Skeletal muscle tissue (tissue), 4 donors: ENCODE measurements around the gene ADAT2. TPM values are rescaled to one million over a fixed set of nuclear protein-coding genes. Genes with fewer than 3 reads are reported as not detected.
"Not testable (repeated sequence)": the region's sequence is repeated elsewhere in the genome, so short reads cannot be mapped to it uniquely, and the experiment has no call there.

Experiments used
- H3K27ac ChIP-seq: one replicate; pipeline ENCODE4 v1.7.0; 2013; ENCODE audit warnings: mild to moderate bottlenecking, low read depth, low read length, inconsistent platforms
- H3K27me3 ChIP-seq, 3 donors: one replicate each; pipeline ENCODE4 v1.7.0; 2013; ENCODE audit warnings: low read length in 3 of 3; ENCODE audit not compliant: control insufficient read depth in 3 of 3, insufficient read depth in 3 of 3
- H3K36me3 ChIP-seq, 3 donors: one replicate each; pipeline ENCODE4 v1.7.0; 2013; ENCODE audit warnings: low read length in 3 of 3; ENCODE audit not compliant: control insufficient read depth in 3 of 3, insufficient read depth in 3 of 3
- H3K4me1 ChIP-seq, 3 donors: one replicate each; pipeline ENCODE4 v1.7.0; 2013; ENCODE audit warnings: low read length in 3 of 3, mild to moderate bottlenecking in 3 of 3; ENCODE audit not compliant: control insufficient read depth in 3 of 3, insufficient read depth in 3 of 3
- H3K4me3 ChIP-seq, 3 donors: one replicate each; pipeline ENCODE4 v1.7.0; 2013; ENCODE audit warnings: low read length in 3 of 3
- H3K9ac ChIP-seq, 3 donors: one replicate each; pipeline ENCODE4 v1.7.0; 2013; ENCODE audit warnings: low read length in 3 of 3, mild to moderate bottlenecking in 3 of 3, moderate library complexity in 2 of 3, low read depth in 1 of 3
- H3K9me3 ChIP-seq, 3 donors: one replicate each; pipeline ENCODE4 v1.7.0; 2013; ENCODE audit warnings: low read length in 3 of 3; ENCODE audit not compliant: control insufficient read depth in 3 of 3
- total RNA-seq: library from RNA; depleted of rRNA; stranded (reverse); fragments of >200 nt; gene quantifications from one replicate; pipeline ENCODE4 v1.2.3, GENCODE V29; 2014
- donor health status: Osteomylitis.

The ADAT2 gene
- total RNA-seq, 1 donor from 2014 or later, result 5.7 TPM

DNA sequence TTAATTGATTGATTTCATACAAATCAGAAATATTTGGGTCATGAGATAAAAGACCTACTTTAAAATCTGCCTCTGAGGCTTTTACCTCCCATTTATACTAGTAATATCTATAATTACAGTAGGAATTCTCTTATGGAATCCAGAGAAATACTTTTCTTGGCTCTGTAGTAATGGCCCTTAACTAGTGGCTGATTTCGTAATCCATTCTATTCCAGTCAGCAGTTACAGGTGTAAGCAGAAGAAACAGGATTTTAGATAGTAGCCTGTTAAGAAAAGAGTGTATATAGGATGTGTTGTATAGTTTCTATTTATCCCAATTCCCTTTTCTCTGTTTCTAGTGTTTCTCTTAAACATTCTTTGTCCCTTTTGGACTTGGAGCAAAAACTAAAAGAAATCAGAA is 21.3 kb upstream of the ADAT2 start:
- Histone ChIP-seq H3K9me3 (no peaks in the 10 kb centered on the region), H3K27ac (no peak overlapping the region), H3K9ac (no peak overlapping the region), H3K4me3 (no peak overlapping the region), H3K27me3 (no peaks in the 10 kb centered on the region), H3K4me1 (no peaks in the 10 kb centered on the region), H3K36me3 (peaks cover 0 to 24% (median 13%) of the 10 kb centered on the region in 3 donors)

DNA sequence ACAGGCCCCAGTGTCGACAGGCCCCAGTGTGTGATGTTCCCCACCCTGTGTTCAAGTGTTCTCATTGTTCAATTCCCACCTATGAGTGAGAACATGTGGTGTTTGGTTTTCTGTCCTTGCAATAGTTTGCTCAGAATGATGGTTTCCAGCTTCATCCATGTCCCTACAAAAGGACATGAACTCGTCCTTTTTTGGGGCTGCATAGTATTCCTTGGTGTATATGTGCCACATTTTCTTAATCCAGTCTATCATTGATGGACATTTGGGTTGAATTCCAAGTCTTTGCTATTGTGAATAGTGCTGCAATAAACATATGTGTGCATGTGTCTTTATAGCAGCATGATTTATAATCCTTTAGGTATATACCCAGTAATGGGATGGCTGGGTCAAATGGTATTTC is 18.3 kb upstream of the ADAT2 start:
- H3K9me3 ChIP-seq, H3K4me3 ChIP-seq, H3K27ac ChIP-seq, H3K4me1 ChIP-seq, H3K27me3 ChIP-seq, H3K9ac ChIP-seq: not testable (repeated sequence)
- H3K36me3 ChIP-seq, result peaks cover 0 to 10% (median 10%) of the 10 kb centered on the region in 3 donors

DNA sequence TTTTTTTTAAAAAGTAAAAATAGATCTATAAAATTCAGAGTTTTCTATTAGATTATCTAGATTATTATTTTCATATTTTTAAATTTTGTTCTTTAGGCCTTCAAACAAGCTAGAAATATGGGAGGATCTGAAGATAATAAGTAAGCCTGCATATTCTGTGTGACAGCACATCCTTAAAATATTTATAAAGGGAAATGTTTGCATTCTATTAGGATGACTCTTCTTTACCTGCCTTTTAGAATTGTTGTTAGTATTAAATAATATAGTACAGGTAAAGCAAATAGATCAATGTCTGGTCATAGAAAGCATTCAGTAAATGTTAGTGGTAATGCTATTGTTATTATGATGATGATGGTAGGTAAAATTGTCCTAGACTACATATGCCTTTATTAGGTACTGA is 17.5 kb upstream of the ADAT2 start:
- peaks cover 0 to 17% (median 8%) of the 10 kb centered on the region in 3 donors for H3K36me3 ChIP-seq
- no peak overlapping the region for H3K9ac ChIP-seq

DNA sequence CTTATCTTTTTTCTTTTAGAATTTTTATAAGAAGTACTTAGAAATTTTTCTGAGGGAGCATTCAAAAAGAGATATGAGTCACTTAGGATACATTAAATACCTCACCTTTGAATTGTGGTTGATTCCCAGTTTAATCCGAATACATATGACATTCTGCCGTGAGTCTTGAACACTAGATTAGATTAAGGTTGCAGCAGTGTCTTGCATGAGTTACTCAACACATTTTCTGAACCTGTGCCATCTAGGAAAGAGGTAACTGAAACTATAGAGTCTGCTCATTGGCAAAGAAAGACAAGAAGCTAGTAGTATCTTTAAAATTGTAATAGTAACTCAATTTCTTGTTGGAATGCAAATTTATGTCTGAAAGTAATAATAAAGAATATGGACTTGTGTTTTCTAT is 15.1 kb upstream of the ADAT2 start:
- Histone ChIP-seq H3K4me3 (no peak overlapping the region), H3K4me1 (no peaks in the 10 kb centered on the region), H3K9me3 (no peaks in the 10 kb centered on the region), H3K27me3 (no peaks in the 10 kb centered on the region), H3K27ac (no peak overlapping the region), H3K9ac (no peak overlapping the region), H3K36me3 (peaks cover 0 to 18% (median 14%) of the 10 kb centered on the region in 3 donors)

More for the DNA sequence above, 17.5 kb upstream of the ADAT2 start:
- Histone ChIP-seq H3K4me1 (no peaks in the 10 kb centered on the region), H3K9me3 (no peaks in the 10 kb centered on the region), H3K27ac (no peak overlapping the region), H3K4me3 (no peak overlapping the region), H3K27me3 (no peaks in the 10 kb centered on the region)

DNA sequence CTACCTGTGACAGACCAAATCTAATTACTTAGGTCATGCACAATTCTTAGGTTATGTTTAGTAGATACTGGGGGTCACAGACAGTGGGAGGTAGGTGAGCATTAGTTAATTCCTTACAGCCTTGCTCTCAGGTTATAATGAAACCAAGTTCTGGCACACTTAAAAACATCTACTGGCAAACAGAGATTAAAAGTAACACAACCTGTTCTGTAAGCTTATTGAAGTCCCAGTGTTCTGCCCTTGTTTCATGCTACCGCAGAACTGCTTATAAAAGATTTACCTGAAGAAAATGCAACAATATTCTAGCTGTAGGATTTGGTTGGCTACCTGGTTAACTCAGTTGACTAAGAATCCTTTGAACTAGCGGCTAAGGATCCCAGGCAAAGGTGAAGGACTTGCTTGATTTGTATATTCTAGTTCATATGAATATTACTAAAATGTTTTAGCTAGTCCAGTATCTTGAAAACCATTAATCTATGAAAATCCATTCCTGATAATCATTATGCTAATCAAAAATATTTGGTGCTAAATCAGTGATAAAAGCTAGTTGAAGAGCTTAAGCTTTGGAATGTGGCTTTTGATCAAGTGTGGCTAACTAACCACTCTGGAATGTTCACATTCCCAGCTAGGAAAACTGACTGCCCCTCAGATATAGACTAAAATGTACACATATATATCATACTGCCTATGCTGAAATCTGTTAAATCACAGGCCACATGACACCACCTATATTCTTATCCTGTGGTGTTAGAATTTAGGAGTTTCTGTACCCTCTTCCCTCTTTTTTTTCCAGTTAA is 7.3 kb upstream of the ADAT2 start:
- Histone ChIP-seq H3K4me3 (no peak overlapping the region), H3K36me3 (peaks cover 0 to 21% (median 13%) of the 10 kb centered on the region in 3 donors), H3K27me3 (no peaks in the 10 kb centered on the region), H3K9ac (no peak overlapping the region), H3K9me3 (no peaks in the 10 kb centered on the region), H3K27ac (no peak overlapping the region), H3K4me1 (no peaks in the 10 kb centered on the region)

DNA sequence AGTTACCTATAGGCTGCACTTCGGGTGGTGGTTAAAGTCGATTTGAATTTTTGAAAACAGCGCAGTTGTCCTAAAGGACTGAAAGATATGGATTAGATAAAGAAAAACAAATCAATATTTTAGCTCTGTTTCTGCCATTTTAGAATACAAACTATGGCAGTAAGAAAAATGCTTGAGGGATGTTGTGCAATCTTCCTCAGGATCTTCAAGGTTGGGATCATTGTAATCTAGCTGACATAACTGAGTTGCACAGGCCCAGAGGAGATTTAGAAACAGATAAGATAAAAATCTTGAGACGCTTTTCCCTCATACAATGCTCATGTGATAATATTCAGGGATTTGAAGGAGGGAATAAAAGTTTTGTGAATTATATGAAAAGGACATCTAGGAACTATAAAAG is 1.0 kb upstream of the ADAT2 start:
- peaks cover 18 to 25% (median 22%) of the 10 kb centered on the region in 3 donors for H3K4me1 ChIP-seq
- peak overlapping the region; percentile 83 for H3K27ac ChIP-seq
- peak overlapping the region; percentile 97 to 100 (median 99) for H3K4me3 ChIP-seq
- H3K36me3 ChIP-seq, result peaks cover 0 to 3% (median 0%) of the 10 kb centered on the region in 3 donors
- no peaks in the 10 kb centered on the region for H3K9me3 ChIP-seq
- no peaks in the 10 kb centered on the region for H3K27me3 ChIP-seq
- H3K9ac ChIP-seq, result peak overlapping the region; percentile 89 to 97 (median 90)

DNA sequence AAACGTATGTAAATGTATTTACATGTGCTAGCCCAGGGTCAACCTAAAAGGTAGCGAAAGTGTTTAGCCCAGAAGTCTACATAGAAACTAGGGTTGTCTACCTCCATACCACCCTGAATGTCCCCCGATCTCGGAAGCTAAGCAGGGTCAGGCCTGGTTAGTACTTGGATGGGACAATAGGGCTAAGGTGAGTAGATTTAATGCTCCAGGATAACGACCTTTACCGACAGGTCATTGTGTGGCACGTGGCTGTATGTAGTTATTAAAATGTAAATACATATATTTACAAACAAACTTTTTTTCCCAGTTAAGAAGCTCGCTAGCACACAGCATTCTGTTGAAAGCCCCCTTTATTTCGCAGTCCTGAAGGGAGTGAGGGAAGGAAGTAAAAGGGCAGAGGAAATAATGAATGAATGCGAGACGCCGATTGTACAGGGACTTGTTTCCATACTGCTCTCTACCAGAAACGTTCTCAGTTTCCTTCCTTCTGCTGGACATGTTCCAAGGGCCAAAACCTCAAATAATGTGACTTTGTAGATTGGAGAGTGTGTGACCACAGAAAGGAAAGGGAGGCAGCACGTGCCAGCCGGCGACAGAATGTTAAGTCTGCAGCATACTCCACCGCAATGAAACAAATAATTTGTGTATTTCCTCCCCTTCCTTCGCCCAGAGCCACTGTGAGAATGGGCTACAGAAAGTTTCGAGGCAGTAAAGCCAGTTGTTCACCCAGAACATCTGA is 612 bp downstream of the ADAT2 start:
- Histone ChIP-seq H3K9me3 (no peaks in the 10 kb centered on the region), H3K27me3 (no peaks in the 10 kb centered on the region), H3K4me3 (peak overlapping the region; percentile 97 to 100 (median 99)), H3K4me1 (peaks cover 18 to 25% (median 22%) of the 10 kb centered on the region in 3 donors), H3K36me3 (peaks cover 0 to 3% (median 0%) of the 10 kb centered on the region in 3 donors), H3K27ac (peak overlapping the region; percentile 83), H3K9ac (peak overlapping the region; percentile 89 to 97 (median 90))

DNA sequence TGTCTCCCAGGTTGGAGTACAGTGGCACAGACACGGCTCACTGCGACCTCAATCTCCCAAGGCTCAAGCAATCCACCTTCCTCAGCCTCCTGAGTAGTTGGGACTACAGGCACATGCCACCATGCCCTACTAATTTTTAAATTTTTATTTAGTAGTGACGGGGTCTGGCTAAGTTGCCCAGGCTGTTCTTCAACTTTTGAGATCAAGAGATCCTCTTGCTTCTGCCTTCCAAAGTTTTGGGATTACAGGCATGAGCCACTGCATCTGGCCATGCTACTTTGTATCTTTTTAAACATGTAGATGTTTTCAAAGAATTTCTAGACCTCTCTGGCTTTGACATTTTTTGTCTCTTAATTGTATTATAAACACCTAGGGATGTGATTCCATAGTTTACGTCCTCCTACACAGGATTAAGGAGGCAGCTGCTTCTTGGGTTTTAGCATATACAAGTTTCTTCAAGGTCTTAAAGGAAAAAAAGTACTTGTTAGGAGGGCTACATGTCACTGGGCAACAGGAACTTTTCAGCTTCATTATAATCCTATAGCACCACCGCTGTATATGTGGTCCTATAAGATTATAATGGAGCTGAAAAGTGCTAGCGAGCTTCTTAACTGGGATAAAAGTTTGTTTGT is 1.3 kb downstream of the ADAT2 start:
- H3K4me1 ChIP-seq, result peaks cover 18 to 25% (median 22%) of the 10 kb centered on the region in 3 donors
- no peaks in the 10 kb centered on the region for H3K27me3 ChIP-seq
- peak overlapping the region; percentile 89 to 97 (median 90) for H3K9ac ChIP-seq
- H3K9me3 ChIP-seq, result no peaks in the 10 kb centered on the region
- H3K36me3 ChIP-seq, result peaks cover 0 to 3% (median 0%) of the 10 kb centered on the region in 3 donors
- H3K4me3 ChIP-seq, result peak overlapping the region; percentile 97 to 100 (median 99)
- no peak overlapping the region for H3K27ac ChIP-seq

DNA sequence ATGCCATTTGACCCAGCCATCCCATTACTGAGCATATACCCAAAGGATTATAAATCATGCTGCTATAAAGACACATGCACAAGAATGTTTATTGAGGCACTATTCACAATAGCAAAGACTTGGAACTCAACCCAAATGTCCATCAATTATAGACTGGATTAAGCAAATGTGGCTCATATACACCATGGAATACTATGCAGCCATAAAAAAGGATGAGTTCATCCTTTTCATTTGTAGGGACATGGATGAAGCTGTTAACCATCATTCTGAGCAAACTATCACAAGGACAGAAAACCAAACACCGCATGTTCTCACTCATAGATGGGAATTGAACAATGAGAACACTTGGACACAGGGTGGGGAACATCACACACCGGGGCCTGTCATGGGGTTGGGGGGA is 2.6 kb downstream of the ADAT2 start:
- H3K4me3 ChIP-seq, H3K36me3 ChIP-seq, H3K9ac ChIP-seq, H3K27me3 ChIP-seq, H3K9me3 ChIP-seq, H3K27ac ChIP-seq: not testable (repeated sequence)
- peaks cover 18 to 25% (median 22%) of the 10 kb centered on the region in 3 donors for H3K4me1 ChIP-seq
